ENCODE data around the gene CSTPP1.

DNA sequence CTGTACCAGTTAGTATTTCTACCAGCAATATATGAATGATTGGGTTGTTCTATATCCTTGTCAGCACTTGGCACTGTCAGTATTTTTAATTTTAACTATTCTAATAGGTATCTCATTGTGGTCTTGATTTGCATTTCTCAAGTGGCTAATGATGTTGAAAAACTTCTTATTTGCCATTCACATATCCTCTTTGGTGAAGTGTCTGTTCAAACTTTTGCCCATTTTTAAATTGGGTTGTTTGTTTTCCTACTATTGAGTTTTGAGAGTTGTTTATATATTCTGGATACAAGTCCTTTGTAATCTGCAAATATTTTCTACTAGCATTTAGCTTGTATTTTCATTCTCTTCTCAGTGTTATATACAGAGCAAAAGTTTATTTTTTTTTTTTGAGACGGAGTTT, 82.1 kb downstream of the CSTPP1 start:
- TF ChIP-seq, protein P1, sequence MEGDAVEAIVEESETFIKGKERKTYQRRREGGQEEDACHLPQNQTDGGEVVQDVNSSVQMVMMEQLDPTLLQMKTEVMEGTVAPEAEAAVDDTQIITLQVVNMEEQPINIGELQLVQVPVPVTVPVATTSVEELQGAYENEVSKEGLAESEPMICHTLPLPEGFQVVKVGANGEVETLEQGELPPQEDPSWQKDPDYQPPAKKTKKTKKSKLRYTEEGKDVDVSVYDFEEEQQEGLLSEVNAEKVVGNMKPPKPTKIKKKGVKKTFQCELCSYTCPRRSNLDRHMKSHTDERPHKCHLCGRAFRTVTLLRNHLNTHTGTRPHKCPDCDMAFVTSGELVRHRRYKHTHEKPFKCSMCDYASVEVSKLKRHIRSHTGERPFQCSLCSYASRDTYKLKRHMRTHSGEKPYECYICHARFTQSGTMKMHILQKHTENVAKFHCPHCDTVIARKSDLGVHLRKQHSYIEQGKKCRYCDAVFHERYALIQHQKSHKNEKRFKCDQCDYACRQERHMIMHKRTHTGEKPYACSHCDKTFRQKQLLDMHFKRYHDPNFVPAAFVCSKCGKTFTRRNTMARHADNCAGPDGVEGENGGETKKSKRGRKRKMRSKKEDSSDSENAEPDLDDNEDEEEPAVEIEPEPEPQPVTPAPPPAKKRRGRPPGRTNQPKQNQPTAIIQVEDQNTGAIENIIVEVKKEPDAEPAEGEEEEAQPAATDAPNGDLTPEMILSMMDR (IDR thresholded peaks at IDR 0.05; ENCODE audit: poor library complexity, severe bottlenecking) = no peak
- TF ChIP-seq REST (IDR thresholded peaks at IDR 0.05; ENCODE audit: borderline replicate concordance) = no peak
